ENCODE data around the gene ZNF784.

ZNF784 gene

DNA sequence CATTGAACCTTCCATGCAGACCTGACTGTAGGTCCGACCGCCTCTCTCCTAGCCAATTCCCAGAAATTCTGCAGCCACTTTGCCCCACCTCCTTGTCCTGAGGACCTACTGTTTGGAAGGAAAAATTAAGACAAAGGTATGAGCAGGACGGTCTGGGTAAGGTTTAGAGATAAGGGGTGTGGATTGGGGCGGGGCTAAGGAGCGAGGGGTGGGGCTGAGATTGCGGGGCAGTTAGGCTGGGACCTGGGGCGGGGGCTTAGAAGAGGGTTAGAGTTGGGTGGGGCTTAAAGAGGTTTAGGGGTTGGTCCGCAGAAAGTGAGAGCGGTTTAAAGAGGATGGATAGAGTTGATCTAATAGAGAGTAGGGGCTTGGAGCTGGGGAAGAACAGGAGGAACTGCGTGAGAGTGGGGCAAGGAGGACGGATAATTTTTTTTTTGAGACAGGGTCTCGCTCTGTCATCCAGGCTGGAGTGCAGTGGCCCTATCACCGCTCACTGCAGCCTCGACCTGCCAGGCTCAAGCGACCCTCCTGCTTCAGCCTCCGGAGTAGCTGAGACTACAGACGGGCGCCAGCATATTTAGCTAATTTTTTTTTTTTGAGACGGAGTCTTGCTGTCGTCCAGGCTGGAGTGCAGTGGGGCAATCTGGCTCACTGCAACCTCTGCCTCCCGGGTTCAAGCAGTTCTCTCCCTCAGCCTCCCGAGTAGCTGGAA is 20.6 kb downstream of the ZNF784 start:
- DNase-seq (ENCODE audit: low read depth, low spot score) = no peak

DNA sequence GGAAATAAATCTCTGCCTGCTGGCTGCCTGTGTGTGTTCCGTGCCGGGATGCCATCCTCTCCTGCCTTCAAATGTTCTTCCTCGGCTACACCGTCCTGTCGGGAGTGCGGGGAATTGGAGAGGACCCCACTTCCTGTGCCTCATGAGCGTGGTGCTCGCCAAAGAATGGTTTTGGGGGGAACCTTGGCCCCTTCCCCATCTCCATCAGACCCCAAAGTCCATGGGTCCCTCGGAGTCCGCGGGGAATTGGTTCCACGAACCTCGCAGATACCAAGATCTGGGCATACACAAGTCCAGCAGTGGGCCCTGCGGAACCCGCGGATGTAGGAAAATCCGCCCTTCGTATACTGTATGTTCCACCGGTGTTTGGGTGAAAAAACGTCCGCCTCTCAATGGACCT is 21.3 kb downstream of the ZNF784 start:
- DNase-seq (ENCODE audit: low read depth, low spot score) = no peak

DNA sequence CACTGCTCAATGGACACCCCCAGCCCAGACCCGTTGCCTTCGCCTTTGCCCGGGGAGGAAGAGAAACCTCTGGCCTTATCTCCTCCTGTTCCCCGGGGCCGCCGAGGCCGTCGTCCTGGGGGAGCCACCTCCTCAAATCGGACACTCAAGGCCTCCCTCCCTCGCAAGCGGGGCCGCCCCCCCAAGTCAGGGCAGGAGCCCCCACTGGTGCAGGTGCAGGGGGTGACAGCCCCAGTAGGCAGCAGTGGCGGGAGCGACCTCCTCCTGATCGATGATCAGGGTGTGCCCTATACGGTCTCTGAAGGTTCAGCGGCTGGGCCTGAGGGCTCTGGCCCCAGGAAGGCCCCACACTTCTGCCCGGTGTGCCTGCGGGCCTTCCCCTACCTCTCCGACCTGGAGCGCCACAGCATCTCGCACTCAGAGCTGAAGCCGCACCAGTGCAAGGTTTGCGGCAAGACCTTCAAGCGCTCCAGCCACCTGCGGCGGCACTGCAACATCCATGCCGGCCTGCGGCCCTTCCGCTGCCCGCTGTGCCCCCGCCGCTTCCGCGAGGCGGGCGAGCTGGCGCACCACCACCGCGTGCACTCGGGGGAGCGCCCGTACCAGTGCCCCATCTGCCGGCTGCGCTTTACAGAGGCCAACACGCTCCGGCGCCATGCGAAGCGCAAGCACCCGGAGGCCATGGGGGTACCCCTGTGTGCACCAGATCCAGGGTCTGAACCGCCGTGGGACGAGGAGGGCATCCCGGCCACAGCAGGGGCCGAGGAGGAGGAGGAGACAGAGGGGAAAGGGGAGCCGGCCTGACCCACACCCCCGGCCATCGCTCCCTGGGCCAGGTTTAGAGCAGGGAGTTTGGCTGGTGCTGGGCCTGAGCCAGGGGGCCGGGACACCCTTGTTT is 22.0 kb downstream of the ZNF784 start:
- no peak for DNase-seq (ENCODE audit: low read depth, low spot score)

- DNase-seq (ENCODE audit: low read depth, low spot score) = no peak
These were observed 23.3 kb downstream of the ZNF784 start for GRCh38 chr19:55601084-55601483.

DNA sequence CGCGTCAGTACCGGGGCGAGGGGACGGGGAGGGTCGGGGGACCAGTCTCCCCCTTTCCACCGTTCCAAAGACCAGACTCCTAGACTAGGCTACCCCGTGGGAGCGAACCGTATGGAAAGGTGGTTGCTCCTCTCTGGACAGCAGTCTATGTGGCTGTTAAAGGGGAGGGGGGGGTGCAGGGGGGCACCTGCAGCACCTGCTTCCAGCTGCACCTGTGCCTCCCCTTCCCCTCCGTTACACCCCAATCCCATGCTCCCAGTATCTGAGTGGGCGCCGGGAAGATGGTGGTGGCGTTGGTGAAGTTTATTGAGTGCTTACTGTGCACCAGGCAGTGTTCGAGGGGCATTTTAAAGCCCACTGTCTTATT is 23.7 kb downstream of the ZNF784 start:
- DNase-seq (ENCODE audit: low read depth, low spot score) = no peak

DNA sequence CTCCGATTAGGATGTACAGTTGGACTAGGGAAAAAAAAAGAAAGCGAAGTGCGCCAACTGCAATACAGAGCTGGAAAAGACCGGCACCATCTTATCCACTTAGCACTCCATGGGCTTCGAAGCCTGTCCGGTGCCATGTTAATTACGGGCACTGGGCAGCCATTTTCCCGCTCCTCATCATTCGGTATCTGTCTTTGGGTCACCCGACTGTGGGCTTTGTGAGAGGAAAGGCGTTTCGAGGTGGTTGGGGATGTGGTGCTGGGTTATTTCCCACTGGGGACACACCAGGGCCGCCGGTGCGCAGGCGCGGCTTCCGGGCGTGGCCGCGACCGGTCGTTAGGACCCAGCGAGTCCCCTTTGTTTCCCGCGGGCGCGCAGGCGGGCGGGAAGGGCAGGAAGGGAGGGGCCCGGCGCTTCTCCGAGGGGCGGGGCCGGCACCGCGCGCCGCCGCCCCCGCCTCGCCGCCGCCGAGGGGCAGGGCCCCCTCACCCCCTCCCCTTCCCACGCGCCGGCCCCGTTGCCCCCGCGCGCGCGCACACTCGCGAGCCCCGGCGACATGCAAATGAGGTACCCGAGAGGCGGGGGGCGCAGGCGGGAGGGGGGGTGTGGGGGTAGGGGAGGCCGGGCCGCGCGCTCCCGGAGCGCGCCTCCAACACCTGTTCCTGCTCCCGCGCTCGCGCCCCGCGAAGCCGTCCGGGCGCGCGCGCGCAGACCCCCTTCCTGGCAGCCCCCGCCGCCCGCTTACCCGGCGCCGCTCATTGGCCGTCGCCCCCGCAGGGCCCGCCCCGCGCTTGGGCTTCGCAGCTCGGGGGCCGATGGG is 24.3 kb downstream of the ZNF784 start, which contains the start of gene ZNF524:
Gene ZNF524, plus strand, starts transcription at position 447 of the 820 bp plus-strand sequence. CDS start 1,825 bp downstream, outside the sequence.
- DNase-seq (ENCODE audit: low read depth, low spot score) = peak; percentile 61

- DNase-seq (ENCODE audit: low read depth, low spot score) = peak; percentile 92
These were observed 24.9 kb downstream of the ZNF784 start, which contains the start of gene FIZ1 for GRCh38 chr19:55599468-55599841. Gene FIZ1, minus strand, starts transcription at chr19:55599517. Its CDS starts 1,652 bp downstream, at chr19:55597865.

DNA sequence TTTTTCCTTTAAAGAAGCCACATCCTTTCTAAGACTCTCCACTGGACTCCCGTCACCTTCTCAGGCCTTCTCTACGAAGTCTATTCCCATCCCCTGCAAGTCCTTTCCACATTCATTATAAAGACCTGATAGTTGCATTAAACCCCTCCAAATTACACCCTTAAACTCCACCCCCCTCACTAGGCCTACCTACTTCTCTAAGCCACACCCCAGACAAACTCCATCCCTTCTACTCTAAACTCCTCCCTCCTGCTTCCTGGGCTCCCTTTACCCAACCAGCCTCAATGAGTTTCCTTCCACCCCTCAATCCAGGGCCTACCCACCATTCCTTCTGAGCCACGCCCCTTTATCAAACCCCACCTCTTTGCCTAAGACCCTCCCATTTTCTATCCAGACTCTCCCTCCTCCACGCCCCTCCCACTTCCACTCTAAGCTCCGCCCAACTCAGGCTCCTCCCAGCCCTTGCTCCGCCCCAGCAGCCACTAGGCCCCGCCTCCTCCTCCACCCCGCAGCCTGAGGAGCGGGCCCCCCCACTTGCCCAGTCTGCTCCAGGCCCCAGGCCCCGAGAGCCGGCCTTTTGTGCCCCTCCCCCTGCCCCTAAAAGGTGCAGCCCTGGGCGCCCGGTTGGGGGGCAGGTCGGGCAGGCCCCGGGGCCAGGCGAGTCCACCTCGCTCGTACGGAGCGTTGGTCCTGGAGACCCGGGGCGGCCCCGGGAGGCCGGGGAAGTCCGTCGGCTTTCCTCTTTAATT is 25.5 kb downstream of the ZNF784 start:
- DNase-seq (ENCODE audit: low read depth, low spot score) = peak; percentile 79

DNA sequence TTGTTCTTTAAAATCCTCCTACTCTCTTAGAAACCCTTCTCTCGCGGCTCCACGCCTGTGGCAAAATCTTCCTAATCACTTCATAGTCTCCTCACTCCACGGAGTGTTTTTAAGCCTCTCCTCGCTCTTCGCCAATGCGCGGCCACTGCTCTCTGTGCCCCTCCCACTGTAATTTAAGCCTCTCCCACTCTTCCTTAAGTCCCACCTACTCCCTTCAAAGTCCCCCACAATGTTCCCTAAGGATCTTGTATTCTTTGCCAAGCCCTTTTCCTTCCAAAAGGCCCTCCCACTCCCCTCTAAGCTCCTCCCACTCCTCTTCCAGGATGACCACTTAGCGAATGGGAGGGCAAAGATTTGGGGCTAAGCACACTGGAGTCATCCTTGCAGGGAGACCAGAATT is 26.3 kb downstream of the ZNF784 start:
- no peak for DNase-seq (ENCODE audit: low read depth, low spot score)

GRCh38 chr19:55597501-55597921 is 26.9 kb downstream of the ZNF784 start:
- DNase-seq (ENCODE audit: low read depth, low spot score) = no peak

DNA sequence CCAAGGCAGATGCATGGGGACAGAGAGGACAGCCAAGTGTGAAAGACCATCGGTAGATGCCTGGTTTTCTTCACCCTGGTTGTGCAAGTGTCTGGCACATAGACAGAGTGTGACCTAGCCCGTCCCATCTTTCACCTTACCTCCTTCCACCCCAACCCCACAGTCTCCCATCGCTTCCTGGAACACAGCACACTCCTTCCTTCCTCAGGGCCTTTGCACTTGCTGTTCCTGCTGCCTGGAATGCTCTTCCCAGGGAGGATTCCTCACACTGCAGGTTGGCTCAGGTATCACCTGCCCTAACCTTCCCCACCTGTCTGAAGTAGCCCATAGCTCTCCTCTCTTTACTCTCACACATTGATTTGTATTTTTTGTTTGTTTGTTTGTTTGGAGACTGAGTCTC is 28.1 kb downstream of the ZNF784 start:
- no peak for DNase-seq (ENCODE audit: low read depth, low spot score)

DNA sequence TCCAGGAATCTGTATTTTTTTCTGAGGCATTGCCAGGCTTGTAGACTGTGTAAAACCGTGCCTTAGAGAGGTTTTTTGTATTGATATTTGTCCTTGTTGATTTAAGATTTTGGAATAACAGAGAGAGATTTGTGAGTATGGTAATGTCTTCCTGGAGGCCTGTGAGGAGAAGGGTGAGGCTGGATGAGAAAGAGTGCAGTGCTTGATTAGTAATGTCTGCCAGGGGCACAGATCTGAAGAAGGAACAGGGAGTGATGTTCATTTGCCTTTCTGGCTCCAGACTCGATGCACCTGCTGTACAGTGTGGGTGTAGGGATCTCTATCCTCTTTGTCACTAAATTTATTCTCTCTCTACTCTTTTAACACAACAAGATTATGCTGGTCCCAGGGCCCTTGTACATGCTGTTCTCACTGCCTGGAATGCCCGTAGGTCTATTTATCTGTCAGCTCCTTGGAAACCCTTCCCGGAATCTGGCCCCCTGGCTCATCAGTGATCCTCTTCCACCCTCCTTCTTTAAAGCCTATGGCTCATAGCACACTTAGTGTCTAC is 29.3 kb downstream of the ZNF784 start:
- no peak for DNase-seq (ENCODE audit: low read depth, low spot score)

GRCh38 chr19:55593096-55593772 is 31.1 kb downstream of the ZNF784 start:
- no peak for DNase-seq (ENCODE audit: low read depth, low spot score)

- no peak for DNase-seq (ENCODE audit: low read depth, low spot score)
These were observed 31.8 kb downstream of the ZNF784 start for GRCh38 chr19:55592391-55593090.

DNA sequence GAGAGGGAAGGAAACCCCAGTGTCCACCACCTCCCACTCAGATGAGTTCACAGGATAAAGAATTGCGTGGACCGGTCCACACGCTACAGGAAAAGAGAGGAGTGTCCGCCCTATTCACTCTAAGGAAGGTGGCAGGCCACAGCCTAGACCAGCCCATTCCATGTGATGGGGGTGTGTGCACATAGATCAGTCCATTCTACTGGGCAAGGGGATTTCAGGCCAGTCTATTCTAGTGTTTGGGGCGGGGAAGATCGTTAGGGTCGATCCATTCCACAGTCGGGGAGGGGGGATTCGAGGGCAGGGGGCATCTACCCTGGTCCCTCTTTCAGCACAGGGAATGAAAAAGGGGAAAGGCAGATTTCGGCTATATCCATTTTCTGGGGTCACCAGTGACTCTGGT is 32.8 kb downstream of the ZNF784 start:
- DNase-seq (ENCODE audit: low read depth, low spot score) = no peak

DNA sequence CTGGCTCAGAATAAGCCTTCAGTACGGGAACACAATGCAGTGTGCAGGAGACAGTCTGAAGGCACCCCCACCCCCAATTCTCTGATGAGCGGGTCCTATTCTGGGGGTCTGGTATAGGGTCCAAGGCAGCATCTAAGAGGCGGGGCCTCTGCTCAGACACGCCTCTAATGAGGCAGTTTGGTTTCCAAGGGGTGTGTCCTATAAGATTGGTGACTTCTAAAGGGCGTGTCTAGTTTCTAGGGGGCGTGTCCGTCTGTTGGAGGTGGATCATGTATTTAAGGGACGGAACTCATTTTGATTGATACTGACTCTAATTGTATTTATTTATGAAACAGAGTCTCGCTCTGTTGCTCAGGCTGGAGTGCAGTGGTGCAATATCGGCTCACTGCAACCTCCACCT is 33.7 kb downstream of the ZNF784 start:
- no peak for DNase-seq (ENCODE audit: low read depth, low spot score)

DNA sequence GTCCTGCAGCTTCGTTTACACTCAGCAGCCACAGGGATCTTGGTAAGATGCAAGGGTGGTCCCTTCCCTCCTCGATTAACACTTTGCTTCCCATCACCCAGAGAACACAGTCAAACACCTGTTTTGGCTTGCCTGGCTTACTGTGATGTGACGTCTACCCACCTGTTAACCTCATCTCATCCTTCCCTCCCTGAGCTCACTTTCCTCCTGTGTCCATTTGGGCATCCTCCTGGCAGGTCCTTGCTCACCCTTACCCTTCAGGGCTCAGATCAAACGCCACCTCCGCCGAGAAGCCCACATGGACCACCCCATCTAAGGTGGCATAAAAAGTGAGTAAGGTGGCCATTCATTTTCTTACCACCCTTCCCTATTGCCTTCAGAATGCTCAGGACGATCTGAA is 34.3 kb downstream of the ZNF784 start:
- no peak for DNase-seq (ENCODE audit: low read depth, low spot score)

DNA sequence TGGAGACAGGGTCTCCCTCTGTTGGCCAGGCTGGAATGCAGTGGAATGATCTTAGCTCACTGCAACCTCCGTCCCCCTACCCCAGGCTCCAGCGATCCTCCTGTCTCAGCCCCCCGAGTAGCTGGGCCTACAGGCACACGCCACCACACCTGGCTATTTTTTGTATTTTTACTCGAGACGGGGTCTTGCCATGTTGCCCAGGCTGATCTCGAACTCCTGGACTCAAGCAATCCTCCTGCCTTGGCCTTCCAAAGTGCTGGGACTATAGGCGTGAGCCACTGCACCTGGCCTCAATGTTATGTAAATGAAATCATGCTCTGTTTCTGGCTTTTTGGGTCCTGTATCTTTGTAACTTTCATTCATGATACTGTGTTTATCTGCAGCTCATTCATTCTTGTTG is 35.6 kb downstream of the ZNF784 start:
- no peak for DNase-seq (ENCODE audit: low read depth, low spot score)

DNA sequence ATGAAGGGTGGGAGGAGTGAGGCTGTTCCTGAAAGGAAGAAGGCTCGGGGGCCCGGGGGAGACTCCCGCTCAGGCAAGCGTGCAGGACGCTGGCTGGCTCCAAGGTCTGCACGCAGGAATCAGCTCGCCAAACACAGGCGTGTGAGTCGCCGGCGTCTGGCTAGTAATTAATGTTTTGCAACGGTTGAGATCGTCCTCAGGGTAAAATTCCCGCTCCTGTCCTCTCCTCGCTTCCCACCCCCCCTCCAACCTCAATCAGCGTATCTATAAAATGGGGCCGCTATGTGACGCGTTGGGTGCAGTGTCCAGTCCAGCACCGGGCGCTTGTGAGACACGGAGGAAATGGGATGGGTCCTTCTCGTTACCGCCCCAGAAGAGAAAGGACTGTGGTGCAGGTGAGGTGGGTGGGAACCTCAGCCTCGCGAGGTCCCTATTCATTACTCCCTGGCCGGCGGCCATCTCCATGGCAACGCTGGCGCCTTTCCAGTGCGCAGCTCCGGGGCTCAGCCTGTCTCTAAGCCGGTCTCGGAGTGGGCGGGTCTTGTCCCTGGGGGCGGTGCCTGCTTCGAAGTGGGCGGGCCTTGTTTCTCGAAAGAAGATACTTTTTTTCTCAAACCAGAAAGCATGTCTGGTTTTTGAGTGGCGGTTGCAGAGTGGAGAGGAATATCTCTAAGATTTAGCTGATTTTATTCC is 37.2 kb downstream of the ZNF784 start:
- DNase-seq (ENCODE audit: low read depth, low spot score) = peak; percentile 88
